Endothelial cell of umbilical vein (primary cell): ENCODE data around the gene HRH2. TPM values are rescaled to one million over a fixed set of nuclear protein-coding genes. Genes with fewer than 3 reads are reported as not detected.
"Not testable (repeated sequence)": the region's sequence is repeated elsewhere in the genome, so short reads cannot be mapped to it uniquely, and the experiment has no call there.

Source experiments
- BruUV-seq: library from RNA; stranded (reverse); fragments of 400-500 nt; replicated peaks from 2 replicates; lab custom pipeline; 2021; lab: Mats Ljungman, UMichigan
- CTCF ChIA-PET: fragments of 300-600, 350-600 bp; sonication (Branson Sonifier 250); formaldehyde crosslinking; loops from one replicate; lab custom pipeline; 2021; ENCODE audit warnings: antibody characterized with exemption, inconsistent platforms; lab: Charles Lee
- POLR2A ChIA-PET: fragments of 300-600, 350-600 bp; sonication (Branson Sonifier 250); formaldehyde crosslinking; loops from one replicate; lab custom pipeline; 2021; ENCODE audit warnings: antibody characterized with exemption, inconsistent platforms; lab: Charles Lee
- DNase-seq: peaks from one replicate; pipeline ENCODE4 v3.0.0-alpha.2; 2011; ENCODE audit warnings: low read depth, low spot score
- FAIRE-seq: peaks from 2 replicates; lab custom pipeline; 2011; peaks lifted over from hg19 to GRCh38; lab: Jason Lieb, UNC
- H2AFZ ChIP-seq: 2 replicates; pipeline ENCODE4 v1.6.0; 2012; ENCODE audit warnings: low read depth, low read length, control low read depth, inconsistent platforms
- H3K27ac ChIP-seq: 2 replicates; pipeline ENCODE4 v1.5.1; 2011; ENCODE audit warnings: low read depth, mild to moderate bottlenecking, control low read depth, low read length, moderate library complexity; ENCODE audit not compliant: insufficient read depth
- H3K27me3 ChIP-seq, 2 experiments: 2 replicates each; pipeline versions ENCODE4 v1.6.0 to v1.6.1; 2011; ENCODE audit warnings: low read length in 2 of 2, mixed read lengths in 1 of 2; ENCODE audit not compliant: control insufficient read depth in 2 of 2, insufficient read depth in 2 of 2
- H3K36me3 ChIP-seq, 2 experiments: 2 replicates in 1 of 2; 3 replicates in 1 of 2; pipeline ENCODE4 v1.5.1; 2011; ENCODE audit warnings: low read length in 2 of 2, mild to moderate bottlenecking in 1 of 2, moderate library complexity in 1 of 2; ENCODE audit not compliant: control insufficient read depth in 2 of 2, insufficient read depth in 2 of 2; ENCODE audit errors: extremely low read depth in 1 of 2
- H3K4me1 ChIP-seq: 3 replicates; pipeline ENCODE4 v1.5.1; 2011; ENCODE audit warnings: mild to moderate bottlenecking, low read length; ENCODE audit not compliant: control insufficient read depth, insufficient read depth; ENCODE audit errors: extremely low read depth
- H3K4me2 ChIP-seq: 2 replicates; pipeline ENCODE4 v1.6.1; 2011; ENCODE audit warnings: low read length, control low read depth, mixed read lengths; ENCODE audit not compliant: insufficient read depth
- H3K4me3 ChIP-seq, 3 experiments: fragments of 200-600 bp in 1 of 3; sonication (generic), shearing (Covaris generic) in 1 of 3; replicated peaks in 1 of 3; 2 replicates each; pipeline ENCODE4 v1.5.1; 2011 to 2016; ENCODE audit warnings: control low read depth in 3 of 3, low read length in 3 of 3, mild to moderate bottlenecking in 2 of 3, inconsistent platforms in 1 of 3, low read depth in 1 of 3, moderate library complexity in 1 of 3; ENCODE audit not compliant: insufficient read depth in 1 of 3
- H3K79me2 ChIP-seq: 2 replicates; pipeline ENCODE4 v1.6.0; 2012; ENCODE audit warnings: low read length, inconsistent platforms; ENCODE audit not compliant: control insufficient read depth, insufficient read depth
- H3K9ac ChIP-seq: replicated peaks from 2 replicates; pipeline ENCODE3; 2011; ENCODE audit warnings: low read length, control low read depth; ENCODE audit not compliant: insufficient read depth; ENCODE audit errors: extremely low read depth
- H3K9me1 ChIP-seq: replicated peaks from 3 replicates; pipeline ENCODE4 v1.6.0; 2011; ENCODE audit warnings: mild to moderate bottlenecking, low read length; ENCODE audit not compliant: control insufficient read depth, insufficient read depth; ENCODE audit errors: extremely low read depth
- H3K9me3 ChIP-seq: replicated peaks from 2 replicates; pipeline ENCODE4 v1.5.1; 2012; ENCODE audit warnings: low read length, inconsistent platforms; ENCODE audit not compliant: control insufficient read depth, insufficient read depth
- H4K20me1 ChIP-seq: replicated peaks from 2 replicates; pipeline ENCODE3; 2011; ENCODE audit warnings: mild to moderate bottlenecking, low read length; ENCODE audit not compliant: control insufficient read depth, insufficient read depth; ENCODE audit errors: extremely low read depth
- CTCF ChIP-seq, 2 donors: IDR thresholded peaks; 1 replicate in 1 of 2; 2 replicates in 1 of 2; pipeline ENCODE4 v1.5.1; 2011; ENCODE audit warnings: low read length in 2 of 2, mild to moderate bottlenecking in 2 of 2, moderate library complexity in 2 of 2, control low read depth in 1 of 2, inconsistent platforms in 1 of 2, low read depth in 1 of 2; ENCODE audit not compliant: insufficient read depth in 1 of 2; ENCODE audit errors: extremely low read depth in 1 of 2
- EZH2 ChIP-seq: IDR thresholded peaks from 2 replicates; pipeline ENCODE4 v1.6.1; 2012; ENCODE audit warnings: borderline replicate concordance, low read depth, mild to moderate bottlenecking, moderate library complexity, low read length, inconsistent platforms; ENCODE audit not compliant: severe bottlenecking
- FOS ChIP-seq: IDR thresholded peaks from 2 replicates; pipeline ENCODE4 v1.6.1; 2011; ENCODE audit warnings: mild to moderate bottlenecking, low read length, moderate library complexity, borderline replicate concordance; ENCODE audit not compliant: insufficient read depth
- GATA2 ChIP-seq: IDR thresholded peaks from 2 replicates; pipeline ENCODE4 v1.7.0; 2011; ENCODE audit warnings: low read depth, mild to moderate bottlenecking, moderate library complexity, mixed read lengths, low read length; ENCODE audit not compliant: insufficient read length, insufficient read depth
- JUN ChIP-seq: IDR thresholded peaks from 2 replicates; pipeline ENCODE4 v1.6.1; 2011; ENCODE audit warnings: borderline replicate concordance, low read depth; ENCODE audit not compliant: insufficient read length, insufficient read depth
- MAX ChIP-seq: IDR thresholded peaks from 2 replicates; pipeline ENCODE4 v1.6.1; 2011; ENCODE audit not compliant: insufficient read depth, insufficient read length
- MYC ChIP-seq: IDR thresholded peaks from one replicate; pipeline ENCODE4 v1.6.1; 2011; ENCODE audit warnings: mild to moderate bottlenecking, low read depth, low read length
- POLR2A ChIP-seq: IDR thresholded peaks from 2 replicates; pipeline ENCODE4 v1.6.1; 2012; ENCODE audit warnings: low read depth, mild to moderate bottlenecking, control low read depth, low read length
- POLR2AphosphoS5 ChIP-seq: IDR thresholded peaks from 2 replicates; pipeline ENCODE4 v1.6.1; 2012; ENCODE audit warnings: low read depth, mild to moderate bottlenecking, control low read depth, low read length, moderate library complexity; ENCODE audit not compliant: insufficient read depth
- dilution Hi-C: fragments of 300-500 bp; cut with MboI; formaldehyde crosslinking; loops from one replicate; pipeline ENCODE4 v1.15.0; 2019; ENCODE audit warnings: low sequenced_read_pairs; ENCODE audit not compliant: extremely low pct_ligation_motif_present
- intact Hi-C: fragments of 100-400 bp; cut with micrococcal nuclease; formaldehyde crosslinking; loops from one replicate; pipeline ENCODE4 v1.10.0; 2022
- polyA plus RNA-seq, 4 experiments: library from polyadenylated mRNA; depleted of rRNA in 3 of 4; stranded (reverse) in 3 of 4; unstranded in 1 of 4; fragments of >200 nt; gene quantifications; 2 replicates each; pipeline versions ENCODE4 v1.2.1 to v1.2.3, GENCODE V29; 2011 to 2012; ENCODE audit warnings: missing spikeins in 1 of 4
- total RNA-seq: library from RNA; stranded (reverse); gene quantifications from 2 replicates; pipeline ENCODE4 v1.2.3, GENCODE V29; 2021

HRH2 gene
- total and polyA plus RNA-seq, 2 donors (not counting 3 experiments of a cell fraction or from before 2014, with no cell fraction given): not detected

- Histone ChIP-seq H2AFZ (no peak overlapping the region), H3K36me3 (no peaks in the 10 kb centered on the region), H3K27ac (no peak overlapping the region), H3K4me3 (no peak overlapping the region), H3K4me2 (no peak overlapping the region), H3K79me2 (no peaks in the 10 kb centered on the region), H3K9ac (no peak overlapping the region), H3K4me1 (no peaks in the 10 kb centered on the region), H4K20me1 (no peaks in the 10 kb centered on the region), H3K27me3 (no peaks in the 10 kb centered on the region), H3K9me3 (no peaks in the 10 kb centered on the region), H3K9me1 (no peaks in the 10 kb centered on the region)
- dilution Hi-C loops (no loop called here), intact Hi-C loops (no loop called here)
- no peak for TF ChIP-seq FOS
- TF ChIP-seq POLR2A: no peak
- no peak for TF ChIP-seq MAX
- TF ChIP-seq GATA2: no peak
- no peak for TF ChIP-seq POLR2AphosphoS5
- TF ChIP-seq JUN: no peak
- TF ChIP-seq EZH2: no peak
- TF ChIP-seq CTCF (IDR thresholded peaks at IDR 0.05; ENCODE audit: extremely low read depth in 1 of 2, insufficient read depth in 1 of 2, low read depth in 1 of 2, low read length in 2 of 2): no peak
- no peak for TF ChIP-seq MYC
- FAIRE-seq (no peak), DNase-seq (no peak)
- CTCF ChIA-PET: no interaction called here
- no TSS peak for BruUV-seq
- POLR2A ChIA-PET: no interaction called here
Observed at GRCh38 chr5:175753536-175754402, 95.9 kb downstream of the HRH2 start.

- H3K4me3 ChIP-seq, H3K27me3 ChIP-seq, CTCF ChIA-PET, DNase-seq, BruUV-seq, intact Hi-C loops, POLR2A ChIA-PET, H2AFZ ChIP-seq, H3K36me3 ChIP-seq, H3K4me2 ChIP-seq, H3K4me1 ChIP-seq, H4K20me1 ChIP-seq, dilution Hi-C loops, FAIRE-seq, H3K27ac ChIP-seq, H3K9ac ChIP-seq, H3K9me1 ChIP-seq, H3K79me2 ChIP-seq, H3K9me3 ChIP-seq: not testable (repeated sequence)
Observed at GRCh38 chr5:175759991-175760390, 102.1 kb downstream of the HRH2 start.
